GM12878 (cell line): ENCODE measurements around the gene GLRA1. TPM values are rescaled to one million over a fixed set of nuclear protein-coding genes. Genes with fewer than 3 reads are reported as not detected.

ENCODE experiments used
- ATAC-seq: fragments of 200-7000 bp; cut with Tn5 transposase; 3 replicates; pipeline ENCODE4 v1.9.1; 2020; ENCODE audit warnings: mild to moderate bottlenecking, moderate library complexity
- Bru-seq: library from RNA; stranded (reverse); fragments of 400-500 nt; gene quantifications from one replicate; lab custom pipeline; 2021; lab: Mats Ljungman, UMichigan
- BruChase-seq, 2 experiments: library from RNA; stranded (reverse); fragments of 400-500 nt; gene quantifications; one replicate each; lab custom pipeline; 2021; lab: Mats Ljungman, UMichigan
- BruUV-seq: library from RNA; stranded (reverse); fragments of 400-500 nt; replicated peaks from 2 replicates; lab custom pipeline; 2021; lab: Mats Ljungman, UMichigan
- CTCF ChIA-PET: fragments of 300-600 bp; sonication (Branson Sonifier 250); formaldehyde crosslinking; extraction: SDS; loops from one replicate; lab custom pipeline; 2021; ENCODE audit warnings: inconsistent platforms; lab: Yijun Ruan, JAX
- POLR2A ChIA-PET: fragments of 350-600 bp; formaldehyde crosslinking; extraction: SDS; loops from one replicate; lab custom pipeline; 2021; ENCODE audit warnings: inconsistent platforms; lab: Charles Lee
- RAD21 ChIA-PET: fragments of 300-600 bp; sonication (Branson Sonifier 250); formaldehyde crosslinking; loops from one replicate; lab custom pipeline; 2023; ENCODE audit warnings: antibody characterized with exemption; ENCODE audit not compliant: unreplicated experiment; lab: Charles Lee
- SMC1A ChIA-PET: fragments of 300-600 bp; sonication (Branson Sonifier 250); formaldehyde crosslinking; loops from one replicate; lab custom pipeline; 2023; ENCODE audit not compliant: unreplicated experiment, uncharacterized antibody; lab: Charles Lee
- DNase-seq: peaks from one replicate; pipeline ENCODE4 v3.0.0-alpha.2; 2011; ENCODE audit warnings: low read depth, low spot score
- FAIRE-seq: peaks from 3 replicates; lab custom pipeline; 2011; peaks lifted over from hg19 to GRCh38; lab: Jason Lieb, UNC
- H2AFZ ChIP-seq: 2 replicates; pipeline ENCODE4 v1.6.0; 2011; ENCODE audit warnings: low read depth, low read length, control low read depth; ENCODE audit not compliant: control insufficient read depth
- H3K27ac ChIP-seq: 2 replicates; pipeline ENCODE4 v1.5.1; 2011; ENCODE audit warnings: control low read depth; ENCODE audit not compliant: control insufficient read depth, insufficient read depth
- H3K27me3 ChIP-seq, 2 experiments: replicated peaks in 1 of 2; 2 replicates each; pipeline versions ENCODE4 v1.6.0 to v1.6.1; 2011; ENCODE audit warnings: low read length in 1 of 2; ENCODE audit not compliant: control insufficient read depth in 2 of 2, insufficient read depth in 2 of 2
- H3K36me3 ChIP-seq, 2 experiments: 2 replicates each; pipeline ENCODE4 v1.5.1; 2011; ENCODE audit warnings: low read length in 1 of 2; ENCODE audit not compliant: control insufficient read depth in 2 of 2, insufficient read depth in 2 of 2
- H3K4me1 ChIP-seq: 2 replicates; pipeline ENCODE4 v1.6.1; 2011; ENCODE audit warnings: mild to moderate bottlenecking, low read length, moderate library complexity, mixed read lengths; ENCODE audit not compliant: control insufficient read depth, insufficient read depth
- H3K4me2 ChIP-seq: 2 replicates; pipeline ENCODE4 v1.6.0; 2011; ENCODE audit warnings: control low read depth; ENCODE audit not compliant: control insufficient read depth, insufficient read depth
- H3K4me3 ChIP-seq: fragments of 200-600 bp; sonication (generic); 2 replicates; pipeline ENCODE4 v1.5.1; 2016
- H3K79me2 ChIP-seq: 2 replicates; pipeline ENCODE4 v1.6.0; 2011; ENCODE audit warnings: low read length; ENCODE audit not compliant: control insufficient read depth, insufficient read depth
- H3K9ac ChIP-seq: 2 replicates; pipeline ENCODE4 v1.8.0; 2011; ENCODE audit warnings: low read length, control low read depth, mixed read lengths; ENCODE audit not compliant: control insufficient read depth, insufficient read depth
- H3K9me3 ChIP-seq: replicated peaks from 3 replicates; pipeline ENCODE4 v1.5.1; 2011; ENCODE audit warnings: mild to moderate bottlenecking, low read length; ENCODE audit not compliant: control insufficient read depth, insufficient read depth
- H4K20me1 ChIP-seq: 2 replicates; pipeline ENCODE4 v1.6.0; 2011; ENCODE audit not compliant: control insufficient read depth, insufficient read depth
- CBX5 ChIP-seq: sonication (generic); IDR thresholded peaks from 2 replicates; pipeline ENCODE4 v1.6.1; 2016; ENCODE audit warnings: low read depth, moderate library complexity, mild to moderate bottlenecking, inconsistent platforms
- NFYA ChIP-seq: IDR thresholded peaks from 2 replicates; pipeline ENCODE4 v1.6.1; 2011; ENCODE audit warnings: low read depth, mild to moderate bottlenecking, low read length, improper control_type of control experiment, borderline replicate concordance
- RCOR1 ChIP-seq: conservative IDR thresholded peaks from 2 replicates; pipeline ENCODE4 v1.6.1; 2012; ENCODE audit warnings: low read depth, low read length, improper control_type of control experiment
- SREBF1 ChIP-seq: IDR thresholded peaks from 2 replicates; pipeline ENCODE4 v1.6.1; 2012; ENCODE audit warnings: mild to moderate bottlenecking, low read length
- TCF12 ChIP-seq: IDR thresholded peaks from 2 replicates; pipeline ENCODE4 v1.6.1; 2011; ENCODE audit warnings: low read depth, mild to moderate bottlenecking, low read length
- ZNF207 ChIP-seq: fragments of 450-650 bp; IDR thresholded peaks from 2 replicates; pipeline ENCODE4 v1.6.1; 2014; ENCODE audit warnings: antibody characterized with exemption, mild to moderate bottlenecking, borderline replicate concordance
- ZSCAN29 ChIP-seq: fragments of 450-650 bp; IDR thresholded peaks from 2 replicates; pipeline ENCODE4 v1.6.1; 2017; ENCODE audit warnings: mild to moderate bottlenecking, moderate library complexity
- WGBS: methylation state at CpG from one replicate; pipeline ENCODE4 v1.1.6; 2016; ENCODE audit warnings: low lambda C conversion rate; ENCODE audit not compliant: insufficient replicate concordance, insufficient coverage; ENCODE audit errors: missing lambda C conversion rate; 5-methylcytosine and 5-hydroxymethylcytosine counted together
- in situ Hi-C: fragments of 300-500 bp; cut with MboI; formaldehyde crosslinking; loops from 9 replicates; pipeline ENCODE4 v1.14.3; 2018; ENCODE audit warnings: mixed read lengths
- intact Hi-C: fragments of 100-400 bp; cut with micrococcal nuclease; formaldehyde crosslinking; loops from one replicate; pipeline ENCODE4 v1.14.2; 2022; ENCODE audit not compliant: unreplicated experiment
- long read RNA-seq, 2 experiments: library from polyadenylated mRNA; unstranded; transcript quantifications; one replicate each; pipeline ENCODE4 v2.0.0, GENCODE V29; 2019 to 2020
- polyA minus RNA-seq, 3 experiments: library from RNA; depleted of rRNA, polyadenylated mRNA; stranded (reverse); fragments of >200 nt; gene quantifications; 2 replicates each; pipeline ENCODE4 v1.2.3, GENCODE V29; 2011
- polyA plus RNA-seq, 11 experiments: library from polyadenylated mRNA; depleted of rRNA in 4 of 11; unstranded in 6 of 11; stranded (reverse) in 5 of 11; fragments of >200 nt; fragmentation: Nextera tagmentation in 4 of 11; fragmentation: Illumina TruSeq in 1 of 11; extraction: Ambion mirVana in 4 of 11; extraction: Trizol in 1 of 11; gene quantifications; 1 replicate in 1 of 11; 2 replicates in 10 of 11; pipeline versions ENCODE4 v1.2.1 to v1.2.3, GENCODE V29; 2011 to 2016; ENCODE audit warnings: inconsistent platforms in 2 of 11, missing spikeins in 2 of 11, low read depth in 1 of 11
- total RNA-seq, 4 experiments: library from RNA; depleted of rRNA in 3 of 4; stranded (reverse); fragments of >200 nt in 3 of 4; fragmentation: Illumina TruSeq in 1 of 4; extraction: Trizol in 1 of 4; gene quantifications; 2 replicates each; pipeline versions ENCODE4 v1.2.1 to v1.2.3, GENCODE V29; 2013 to 2021
- TF ChIP-seq, protein P1 (sequence below): fragments of 450-650 bp; IDR thresholded peaks from 2 replicates; pipeline ENCODE4 v1.6.1; 2017; ENCODE audit warnings: antibody characterized with exemption, mild to moderate bottlenecking, moderate library complexity
- TF ChIP-seq, protein P2 (sequence below): fragments of 450-650 bp; IDR thresholded peaks from 2 replicates; pipeline ENCODE4 v1.6.1; 2016; ENCODE audit warnings: mild to moderate bottlenecking, moderate library complexity, borderline replicate concordance

GLRA1 gene
- total RNA-seq (2013; cell fraction: nucleolus; rRNA removed), result not detected in 2 replicates
- total RNA-seq (2014; rRNA removed) (not detected in 2 replicates), total RNA-seq (2014; rRNA removed; fragmentation: Illumina TruSeq; extraction: Trizol) (not detected in 2 replicates), total RNA-seq (2021) (not detected in 2 replicates), polyA plus RNA-seq (2011; rRNA removed) (not detected in 2 replicates), polyA plus RNA-seq (2014; fragmentation: Illumina TruSeq; extraction: Trizol) (not detected in 2 replicates), polyA plus RNA-seq (2014; fragmentation: Nextera tagmentation; extraction: Ambion mirVana) (not detected), polyA plus RNA-seq (2014; rRNA removed) (not detected in 2 replicates), polyA plus RNA-seq (2016; fragmentation: Nextera tagmentation; extraction: Ambion mirVana) (not detected), polyA minus RNA-seq (2011; rRNA and poly(A)+ RNA removed) (not detected in 2 replicates), Bru-seq, nascent RNA (percentile 6 among the genes with signal in this experiment), BruChase-seq, experiment 1, labeled RNA remaining after a 6-hour chase (not detected), BruChase-seq, experiment 2, labeled RNA remaining after a 2-hour chase (percentile 1 among the genes with signal in this experiment)
- polyA plus RNA-seq (2011; ENCODE audit: low read depth), result not detected
- not detected in 2 replicates for polyA plus RNA-seq (2011; cell fraction: cytosol; rRNA removed)
- polyA plus RNA-seq (2011; cell fraction: nucleus; rRNA removed), result not detected in 2 replicates
- not detected in 2 replicates for polyA plus RNA-seq (2012)
- polyA minus RNA-seq (2011; cell fraction: cytosol; rRNA and poly(A)+ RNA removed), result not detected in 2 replicates
- polyA minus RNA-seq (2011; cell fraction: nucleus; rRNA and poly(A)+ RNA removed), result not detected in 2 replicates
- long read RNA-seq, experiment 1, result 0 reads
- long read RNA-seq, experiment 2, partial matches to known transcripts, result 0 of 1 reads
- long read RNA-seq, experiment 2, other reads (novel, unspliced or antisense), result 1 of 1 reads

DNA sequence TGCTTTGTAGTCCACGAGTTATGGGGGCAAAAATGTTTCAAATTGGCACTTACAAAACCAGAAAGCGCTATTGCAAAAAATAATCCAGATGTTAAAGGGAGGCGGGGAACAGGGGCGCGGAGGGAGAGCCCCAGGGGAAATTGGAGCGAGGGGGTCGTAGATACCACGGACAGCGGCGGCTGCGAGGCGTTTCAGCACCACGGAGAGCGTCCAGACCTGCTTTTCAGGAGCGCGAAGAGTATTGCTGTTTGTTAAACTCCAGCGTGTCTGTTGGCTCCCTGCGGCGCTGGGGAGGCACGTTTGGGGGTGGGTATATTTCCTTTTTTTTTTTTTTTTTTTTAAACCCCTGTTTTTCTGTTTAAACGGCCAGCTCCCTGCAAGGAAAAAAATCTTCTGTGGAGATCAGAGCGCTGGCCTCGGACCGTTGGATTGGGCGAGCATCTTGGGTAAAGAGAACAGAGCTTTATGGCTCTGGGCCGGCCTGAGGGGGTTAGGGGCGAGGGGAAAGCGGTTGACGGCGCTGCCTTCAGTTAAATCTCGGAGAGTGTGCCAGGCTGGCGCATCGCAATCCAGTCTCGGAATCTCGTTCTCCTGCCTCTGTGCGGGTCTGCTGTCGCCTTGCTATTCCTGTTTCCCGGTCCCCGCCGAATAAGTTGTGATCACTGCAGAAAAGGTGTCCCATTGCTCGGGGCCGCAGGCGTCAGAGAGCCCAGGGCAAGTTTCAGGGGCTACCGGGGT is at the start of gene GLRA1:
TSS of gene GLRA1 (minus strand) at position 288 of the 738 bp plus-strand sequence. CDS start 302 bp downstream, outside the sequence.
- Histone ChIP-seq H3K4me3 (no peak within 1 kb of the TSS), H3K27me3 (no peaks in the 10 kb centered on the region), H4K20me1 (no peaks in the 10 kb centered on the region), H3K9me3 (no peaks in the 10 kb centered on the region), H3K36me3 (no peaks in the 10 kb centered on the region), H3K79me2 (no peaks in the 10 kb centered on the region), H3K27ac (no peak within 1 kb of the TSS), H3K4me1 (no peaks in the 10 kb centered on the region), H2AFZ (no peak within 1 kb of the TSS), H3K4me2 (no peak within 1 kb of the TSS), H3K9ac (no peak within 1 kb of the TSS)
- RAD21 ChIA-PET, result no interaction called here
- CTCF ChIA-PET, result interaction anchor here (0.7 kb wide), 1 partner anchor 445 kb away, joined by 5 read pairs; no protein-coding TSS in a partner anchor
- no peak for FAIRE-seq
- DNase-seq, result no peak
- SMC1A ChIA-PET, result interaction anchor here (1.1 kb wide), 1 partner anchor 29 kb away, joined by 3 read pairs; no protein-coding TSS in a partner anchor
- intact Hi-C loops, result no loop called here
- 42% methylated on average over 44 of the region's 44 CpGs for WGBS
- peak; percentile 54; the same call in 2 of the 3 replicates for ATAC-seq
- POLR2A ChIA-PET, result no interaction called here
- in situ Hi-C loops, result no loop called here
- BruUV-seq, result no TSS peak
- TF ChIP-seq ZNF207 (no peak), NFYA (no peak), SREBF1 (peak; percentile 91), RCOR1 (peak; percentile 97; the same call in 1 of the 2 replicates), CBX5 (0 out of 2 replicates have a peak, but pooled peaks have one; percentile 37), ZSCAN29 (no peak), TCF12 (0 out of 2 replicates have a peak, but pooled peaks have one; percentile 11)
- TF ChIP-seq, protein P1, sequence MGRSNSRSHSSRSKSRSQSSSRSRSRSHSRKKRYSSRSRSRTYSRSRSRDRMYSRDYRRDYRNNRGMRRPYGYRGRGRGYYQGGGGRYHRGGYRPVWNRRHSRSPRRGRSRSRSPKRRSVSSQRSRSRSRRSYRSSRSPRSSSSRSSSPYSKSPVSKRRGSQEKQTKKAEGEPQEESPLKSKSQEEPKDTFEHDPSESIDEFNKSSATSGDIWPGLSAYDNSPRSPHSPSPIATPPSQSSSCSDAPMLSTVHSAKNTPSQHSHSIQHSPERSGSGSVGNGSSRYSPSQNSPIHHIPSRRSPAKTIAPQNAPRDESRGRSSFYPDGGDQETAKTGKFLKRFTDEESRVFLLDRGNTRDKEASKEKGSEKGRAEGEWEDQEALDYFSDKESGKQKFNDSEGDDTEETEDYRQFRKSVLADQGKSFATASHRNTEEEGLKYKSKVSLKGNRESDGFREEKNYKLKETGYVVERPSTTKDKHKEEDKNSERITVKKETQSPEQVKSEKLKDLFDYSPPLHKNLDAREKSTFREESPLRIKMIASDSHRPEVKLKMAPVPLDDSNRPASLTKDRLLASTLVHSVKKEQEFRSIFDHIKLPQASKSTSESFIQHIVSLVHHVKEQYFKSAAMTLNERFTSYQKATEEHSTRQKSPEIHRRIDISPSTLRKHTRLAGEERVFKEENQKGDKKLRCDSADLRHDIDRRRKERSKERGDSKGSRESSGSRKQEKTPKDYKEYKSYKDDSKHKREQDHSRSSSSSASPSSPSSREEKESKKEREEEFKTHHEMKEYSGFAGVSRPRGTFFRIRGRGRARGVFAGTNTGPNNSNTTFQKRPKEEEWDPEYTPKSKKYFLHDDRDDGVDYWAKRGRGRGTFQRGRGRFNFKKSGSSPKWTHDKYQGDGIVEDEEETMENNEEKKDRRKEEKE, result no peak
- TF ChIP-seq, protein P2, sequence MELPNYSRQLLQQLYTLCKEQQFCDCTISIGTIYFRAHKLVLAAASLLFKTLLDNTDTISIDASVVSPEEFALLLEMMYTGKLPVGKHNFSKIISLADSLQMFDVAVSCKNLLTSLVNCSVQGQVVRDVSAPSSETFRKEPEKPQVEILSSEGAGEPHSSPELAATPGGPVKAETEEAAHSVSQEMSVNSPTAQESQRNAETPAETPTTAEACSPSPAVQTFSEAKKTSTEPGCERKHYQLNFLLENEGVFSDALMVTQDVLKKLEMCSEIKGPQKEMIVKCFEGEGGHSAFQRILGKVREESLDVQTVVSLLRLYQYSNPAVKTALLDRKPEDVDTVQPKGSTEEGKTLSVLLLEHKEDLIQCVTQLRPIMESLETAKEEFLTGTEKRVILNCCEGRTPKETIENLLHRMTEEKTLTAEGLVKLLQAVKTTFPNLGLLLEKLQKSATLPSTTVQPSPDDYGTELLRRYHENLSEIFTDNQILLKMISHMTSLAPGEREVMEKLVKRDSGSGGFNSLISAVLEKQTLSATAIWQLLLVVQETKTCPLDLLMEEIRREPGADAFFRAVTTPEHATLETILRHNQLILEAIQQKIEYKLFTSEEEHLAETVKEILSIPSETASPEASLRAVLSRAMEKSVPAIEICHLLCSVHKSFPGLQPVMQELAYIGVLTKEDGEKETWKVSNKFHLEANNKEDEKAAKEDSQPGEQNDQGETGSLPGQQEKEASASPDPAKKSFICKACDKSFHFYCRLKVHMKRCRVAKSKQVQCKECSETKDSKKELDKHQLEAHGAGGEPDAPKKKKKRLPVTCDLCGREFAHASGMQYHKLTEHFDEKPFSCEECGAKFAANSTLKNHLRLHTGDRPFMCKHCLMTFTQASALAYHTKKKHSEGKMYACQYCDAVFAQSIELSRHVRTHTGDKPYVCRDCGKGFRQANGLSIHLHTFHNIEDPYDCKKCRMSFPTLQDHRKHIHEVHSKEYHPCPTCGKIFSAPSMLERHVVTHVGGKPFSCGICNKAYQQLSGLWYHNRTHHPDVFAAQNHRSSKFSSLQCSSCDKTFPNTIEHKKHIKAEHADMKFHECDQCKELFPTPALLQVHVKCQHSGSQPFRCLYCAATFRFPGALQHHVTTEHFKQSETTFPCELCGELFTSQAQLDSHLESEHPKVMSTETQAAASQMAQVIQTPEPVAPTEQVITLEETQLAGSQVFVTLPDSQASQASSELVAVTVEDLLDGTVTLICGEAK, result peak; percentile 82
